ENCODE measurements around the gene ADGRG6.

ADGRG6 gene

DNA sequence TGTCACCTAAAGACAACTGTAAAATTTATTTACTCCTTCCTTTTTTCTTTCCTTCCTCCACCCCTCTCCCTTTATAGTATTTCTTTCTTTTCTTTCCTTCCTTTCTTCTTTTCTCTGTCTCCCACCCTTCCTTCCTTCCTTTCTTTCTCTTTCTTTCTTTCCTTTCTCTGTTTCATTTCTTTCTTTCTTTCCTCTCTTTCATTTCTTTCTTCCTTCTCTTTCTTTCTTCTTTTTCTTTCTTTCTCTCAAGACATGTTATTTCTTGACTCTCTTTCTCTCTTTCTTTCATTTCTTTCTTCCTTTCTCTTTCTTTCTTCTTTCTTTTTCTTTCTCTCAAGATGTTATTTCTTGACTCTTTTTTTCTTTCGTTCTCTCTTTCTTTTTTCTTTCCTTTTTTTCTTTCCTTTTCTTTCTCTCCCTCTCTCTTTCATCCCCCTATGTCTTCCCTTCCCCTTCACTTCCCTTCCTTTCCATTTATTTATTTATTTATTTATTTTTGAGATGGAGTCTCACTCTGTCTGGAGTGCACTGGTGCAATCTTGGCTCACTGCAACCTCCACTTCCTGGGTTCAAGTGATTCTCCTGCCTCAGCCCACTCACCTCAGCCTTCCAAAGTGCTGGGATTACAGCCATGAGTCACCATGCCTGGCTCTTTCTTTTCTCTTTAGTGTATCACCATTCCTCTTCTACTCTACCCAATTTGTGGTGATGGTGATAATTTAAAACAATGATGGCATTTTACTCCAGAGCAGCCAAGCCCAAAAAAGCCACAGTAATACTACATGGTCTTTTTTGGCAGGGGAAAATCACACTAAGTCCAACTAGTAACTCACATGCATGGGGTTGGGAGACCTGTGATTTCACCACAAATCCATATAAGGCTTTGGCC lies 188.2 kb downstream of the ADGRG6 start:
- no peak for DNase-seq (ENCODE audit: low read depth)

Measured in fibroblast of gingiva (primary cell).